A549 treated with AZD2906 at 1 μM for 4 hours (cell line): Measurements from ENCODE around the gene ACOT9. TPM values are rescaled to one million over a fixed set of nuclear protein-coding genes. Genes with fewer than 3 reads are reported as not detected.

ENCODE experiments used
- total RNA-seq: library from RNA; stranded (reverse); fragments of 200-300 nt; extraction: Qiagen RNA extraction; gene quantifications from 5 replicates; pipeline ENCODE4 v1.2.3, GENCODE V29; 2022

ACOT9 gene, protein sequence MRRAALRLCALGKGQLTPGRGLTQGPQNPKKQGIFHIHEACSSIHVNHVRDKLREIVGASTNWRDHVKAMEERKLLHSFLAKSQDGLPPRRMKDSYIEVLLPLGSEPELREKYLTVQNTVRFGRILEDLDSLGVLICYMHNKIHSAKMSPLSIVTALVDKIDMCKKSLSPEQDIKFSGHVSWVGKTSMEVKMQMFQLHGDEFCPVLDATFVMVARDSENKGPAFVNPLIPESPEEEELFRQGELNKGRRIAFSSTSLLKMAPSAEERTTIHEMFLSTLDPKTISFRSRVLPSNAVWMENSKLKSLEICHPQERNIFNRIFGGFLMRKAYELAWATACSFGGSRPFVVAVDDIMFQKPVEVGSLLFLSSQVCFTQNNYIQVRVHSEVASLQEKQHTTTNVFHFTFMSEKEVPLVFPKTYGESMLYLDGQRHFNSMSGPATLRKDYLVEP
- total RNA-seq = 93.2 to 106 TPM (median 94.7 TPM) in 5 replicates

DNA sequence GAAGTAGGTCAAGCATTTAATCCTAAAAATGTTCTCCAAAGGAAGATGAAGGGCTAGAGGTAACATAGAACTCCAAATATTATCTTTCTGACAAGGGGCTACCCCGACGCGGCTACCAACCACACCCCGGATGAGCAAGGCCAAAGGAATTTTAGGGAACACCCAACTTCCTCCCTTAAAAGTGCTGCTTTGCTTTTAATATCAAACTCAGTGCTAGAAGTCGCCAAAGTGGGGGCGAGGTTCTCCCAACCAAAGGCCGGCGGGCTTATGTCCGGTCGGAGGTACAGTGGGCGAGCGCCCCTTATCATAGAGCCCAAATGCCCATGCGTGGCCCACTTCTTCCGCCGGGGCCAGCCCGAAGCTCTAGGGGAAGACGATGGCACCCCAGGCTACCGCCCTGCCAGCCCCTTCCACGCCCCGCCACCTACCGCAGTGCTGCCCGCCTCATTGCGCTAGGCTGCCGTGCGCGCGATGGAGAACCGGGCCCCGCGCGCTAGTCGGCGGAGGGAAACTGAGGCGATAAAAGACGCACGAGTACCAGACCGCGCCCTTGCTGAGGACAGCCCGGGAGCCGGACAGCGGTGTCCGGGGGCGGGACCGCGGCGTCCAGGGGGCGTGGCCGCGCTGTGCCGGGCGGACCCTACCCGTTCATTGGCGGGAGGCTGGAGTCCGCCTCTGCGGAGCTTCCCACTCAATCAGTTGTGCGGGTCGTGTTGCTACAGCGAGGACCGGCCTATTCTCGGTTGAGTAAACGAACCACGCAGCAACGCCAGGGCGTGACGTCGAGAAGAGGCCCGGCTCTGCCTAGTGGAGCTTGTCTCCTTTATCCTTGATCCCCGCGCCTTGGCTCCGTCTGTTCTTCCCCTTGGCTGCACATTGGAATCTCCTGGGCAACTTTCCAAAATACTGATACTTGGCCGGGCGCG is at the start of gene ACOT9:
ACOT9 (minus strand) TSS at position 580 of the 926 bp plus-strand sequence; CDS start at position 448, 132 bp downstream.

DNA sequence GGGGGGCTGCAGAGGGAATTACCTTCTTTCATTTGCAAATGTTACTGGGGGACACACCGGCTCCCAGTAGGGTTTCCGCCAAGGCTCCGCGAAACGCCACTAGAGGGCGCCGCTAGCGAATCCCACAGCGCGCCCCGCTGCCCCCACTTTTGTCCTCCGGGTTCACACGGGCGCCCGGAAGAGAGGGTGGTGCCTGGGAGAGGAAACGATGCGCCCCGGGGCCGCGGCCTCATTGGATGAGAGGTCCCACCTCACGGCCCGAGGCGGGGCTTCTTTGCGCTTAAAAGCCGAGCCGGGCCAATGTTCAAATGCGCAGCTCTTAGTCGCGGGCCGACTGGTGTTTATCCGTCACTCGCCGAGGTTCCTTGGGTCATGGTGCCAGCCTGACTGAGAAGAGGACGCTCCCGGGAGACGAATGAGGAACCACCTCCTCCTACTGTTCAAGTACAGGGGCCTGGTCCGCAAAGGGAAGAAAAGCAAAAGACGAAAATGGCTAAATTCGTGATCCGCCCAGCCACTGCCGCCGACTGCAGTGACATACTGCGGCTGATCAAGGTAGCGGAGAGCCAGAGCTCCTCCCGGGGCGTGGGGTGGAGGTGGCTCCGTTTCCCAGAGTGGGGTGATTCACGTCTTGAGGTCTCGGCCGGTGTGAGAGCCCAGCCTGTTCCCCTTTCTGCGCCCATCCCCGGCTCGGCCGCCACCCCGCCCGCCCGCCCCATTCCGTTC is 40.0 kb upstream of the ACOT9 start, which contains the start of gene SAT1:
SAT1 (plus strand) TSS at position 311 of the 726 bp plus-strand sequence; CDS start at position 490, 179 bp downstream.

DNA sequence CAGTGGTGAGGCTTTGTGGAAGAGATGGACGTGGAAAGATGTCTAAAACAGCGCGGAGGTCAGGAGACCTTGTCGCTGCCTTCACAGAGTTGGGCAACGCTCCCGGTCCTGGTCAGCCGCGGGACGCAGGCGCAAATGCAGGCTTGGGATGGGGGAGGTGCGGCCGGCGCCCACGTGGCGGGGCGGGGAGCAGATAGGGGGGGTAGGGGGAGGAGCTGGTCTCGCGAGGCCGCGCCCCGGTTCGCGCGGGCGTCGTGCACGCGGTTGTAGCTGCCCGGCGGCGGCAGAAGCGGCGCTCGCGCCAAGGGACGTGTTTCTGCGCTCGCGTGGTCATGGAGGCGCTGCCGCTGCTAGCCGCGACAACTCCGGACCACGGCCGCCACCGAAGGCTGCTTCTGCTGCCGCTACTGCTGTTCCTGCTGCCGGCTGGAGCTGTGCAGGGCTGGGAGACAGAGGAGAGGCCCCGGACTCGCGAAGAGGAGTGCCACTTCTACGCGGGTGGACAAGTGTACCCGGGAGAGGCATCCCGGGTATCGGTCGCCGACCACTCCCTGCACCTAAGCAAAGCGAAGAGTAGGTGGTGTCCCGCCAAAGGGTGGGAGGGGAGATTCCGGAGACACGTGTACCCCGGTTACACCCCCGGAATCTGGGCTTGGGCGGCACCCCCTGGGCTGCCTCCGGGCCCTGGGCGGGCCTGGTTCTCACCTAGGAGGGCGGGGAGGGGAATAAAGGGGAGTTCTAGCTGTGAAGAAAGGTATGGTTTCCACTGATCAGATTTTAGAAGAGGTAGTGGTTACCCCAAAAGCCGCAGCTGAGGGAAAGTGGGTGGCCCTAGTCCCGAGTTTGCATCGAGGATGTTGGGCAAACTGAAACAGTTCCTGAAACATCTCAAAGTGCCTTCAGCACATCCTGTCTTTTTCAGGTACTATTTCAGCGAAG is 75.6 kb downstream of the ACOT9 start, which contains the start of gene PRDX4:
PRDX4 (plus strand) TSS at position 255 of the 939 bp plus-strand sequence; CDS start at position 333, 78 bp downstream.

Other genes starting within 250 kb of the ACOT9 start
- gene PRDX4, start 75.8 kb downstream of the ACOT9 start, total RNA-seq = 246 to 283 TPM (median 273 TPM) in 5 replicates
- gene SAT1, start 39.9 kb upstream of the ACOT9 start, total RNA-seq = 345 to 460 TPM (median 395 TPM) in 5 replicates
- gene APOO, start 164.7 kb upstream of the ACOT9 start, total RNA-seq = 28.1 to 29.6 TPM (median 28.7 TPM) in 5 replicates
- gene CXorf58, start 164.7 kb upstream of the ACOT9 start, total RNA-seq = 0.07 to 0.22 TPM (median 0.13 TPM) in 4 of 5 replicates, not detected in the other